Mucosa of rectum (tissue), 2 donors: ENCODE measurements around the gene PDPN.
"Not testable (repeated sequence)": the region's sequence is repeated elsewhere in the genome, so short reads cannot be mapped to it uniquely, and the experiment has no call there.

Experiments
- H3K27ac ChIP-seq, 2 donors: one replicate each; pipeline ENCODE4 v1.7.0; 2013; ENCODE audit warnings: inconsistent platforms in 2 of 2, low read depth in 2 of 2, low read length in 2 of 2
- H3K27me3 ChIP-seq, 2 donors: one replicate each; pipeline ENCODE4 v1.7.0; 2013; ENCODE audit warnings: low read length in 2 of 2; ENCODE audit not compliant: control insufficient read depth in 2 of 2, insufficient read depth in 2 of 2
- H3K36me3 ChIP-seq, 2 donors: one replicate each; pipeline ENCODE4 v1.7.0; 2013; ENCODE audit warnings: low read length in 2 of 2; ENCODE audit not compliant: control insufficient read depth in 2 of 2, insufficient read depth in 2 of 2
- H3K4me1 ChIP-seq, 2 donors: one replicate each; pipeline ENCODE4 v1.7.0; 2013; ENCODE audit warnings: low read length in 2 of 2, mild to moderate bottlenecking in 1 of 2; ENCODE audit not compliant: control insufficient read depth in 2 of 2, insufficient read depth in 2 of 2
- H3K4me3 ChIP-seq, 2 donors: one replicate each; pipeline ENCODE4 v1.7.0; 2013; ENCODE audit warnings: low read length in 2 of 2
- H3K9ac ChIP-seq, 2 donors: one replicate each; pipeline ENCODE4 v1.7.0; 2013; ENCODE audit warnings: low read length in 2 of 2, low read depth in 1 of 2, mild to moderate bottlenecking in 1 of 2
- H3K9me3 ChIP-seq, 2 donors: one replicate each; pipeline ENCODE4 v1.7.0; 2013; ENCODE audit warnings: low read length in 2 of 2; ENCODE audit not compliant: control insufficient read depth in 2 of 2
- donor health status: healthy.
- donor health status: Normal muscosa, but diverticular disease.

PDPN gene

DNA sequence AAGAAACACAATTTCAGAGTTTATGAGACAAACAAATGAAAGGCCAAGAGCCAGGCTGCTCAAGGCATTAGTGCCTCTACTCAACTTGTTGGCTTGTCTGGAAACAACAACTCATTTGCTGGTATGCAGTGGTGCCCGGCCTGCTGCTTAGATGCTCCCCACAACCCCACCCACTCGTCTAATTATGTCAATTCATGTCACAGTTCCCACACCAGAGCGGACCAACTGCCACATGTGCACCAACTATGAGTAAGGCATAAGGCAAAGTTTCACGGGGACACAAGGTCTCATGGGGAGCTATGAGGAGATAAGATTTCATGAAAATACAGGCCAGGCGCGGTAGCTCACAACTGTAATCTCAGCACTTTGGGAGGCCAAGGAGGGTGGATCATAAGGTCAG lies 35.4 kb upstream of the PDPN start:
- no peak overlapping the region for H3K27ac ChIP-seq
- no peaks in the 10 kb centered on the region for H3K9me3 ChIP-seq
- H3K27me3 ChIP-seq: peaks cover 0 to 2% of the 10 kb centered on the region in 2 donors
- no peak overlapping the region for H3K9ac ChIP-seq
- H3K4me1 ChIP-seq: no peaks in the 10 kb centered on the region
- H3K4me3 ChIP-seq: no peak overlapping the region
- H3K36me3 ChIP-seq: no peaks in the 10 kb centered on the region

DNA sequence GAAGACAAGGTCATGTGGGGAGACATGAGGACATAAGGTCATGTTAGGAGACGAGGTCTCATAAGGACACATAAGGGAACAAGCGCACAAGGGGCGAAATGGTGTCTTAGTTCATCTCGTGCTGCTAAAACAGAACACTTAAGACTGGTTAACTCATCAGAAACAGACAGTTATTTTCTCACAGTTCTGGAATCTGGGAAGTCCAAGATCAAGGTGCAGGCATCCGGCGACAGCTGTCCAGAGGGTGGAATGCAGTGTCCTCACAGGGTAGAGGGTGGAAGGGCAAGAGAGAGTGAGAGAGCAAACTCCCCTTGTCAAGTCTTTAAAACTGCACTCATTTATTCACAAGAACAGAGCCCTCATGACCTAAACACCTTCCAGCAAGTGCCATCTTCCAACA lies 34.6 kb upstream of the PDPN start:
- no peak overlapping the region for H3K4me3 ChIP-seq
- peaks cover 0 to 2% of the 10 kb centered on the region in 2 donors for H3K27me3 ChIP-seq
- H3K9ac ChIP-seq: no peak overlapping the region
- no peaks in the 10 kb centered on the region for H3K9me3 ChIP-seq
- H3K27ac ChIP-seq: no peak overlapping the region
- H3K36me3 ChIP-seq: no peaks in the 10 kb centered on the region
- no peaks in the 10 kb centered on the region for H3K4me1 ChIP-seq

DNA sequence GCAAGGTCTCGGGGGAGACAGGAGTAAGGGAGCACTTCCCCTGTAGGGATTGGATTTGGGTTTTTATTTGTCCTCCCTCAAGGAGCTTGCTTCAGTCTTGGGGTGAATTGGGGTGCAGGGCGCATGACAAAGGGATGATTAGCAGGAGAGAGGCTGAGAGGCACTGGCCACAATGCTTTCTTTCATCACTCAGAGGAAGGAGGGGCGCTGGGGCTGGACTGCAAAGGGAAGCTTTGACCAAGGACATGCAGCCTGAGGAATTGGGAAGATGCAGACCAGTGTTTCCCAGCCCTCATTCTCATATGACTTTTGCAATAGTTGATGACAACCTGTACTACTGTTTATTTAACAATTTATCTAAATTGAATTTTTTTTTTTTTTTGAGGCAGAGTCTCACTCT lies 34.1 kb upstream of the PDPN start:
- H3K4me1 ChIP-seq: no peaks in the 10 kb centered on the region
- no peaks in the 10 kb centered on the region for H3K9me3 ChIP-seq
- H3K27me3 ChIP-seq: peaks cover 0 to 2% of the 10 kb centered on the region in 2 donors
- H3K4me3 ChIP-seq: no peak overlapping the region
- H3K36me3 ChIP-seq: no peaks in the 10 kb centered on the region
- no peak overlapping the region for H3K27ac ChIP-seq
- no peak overlapping the region for H3K9ac ChIP-seq

DNA sequence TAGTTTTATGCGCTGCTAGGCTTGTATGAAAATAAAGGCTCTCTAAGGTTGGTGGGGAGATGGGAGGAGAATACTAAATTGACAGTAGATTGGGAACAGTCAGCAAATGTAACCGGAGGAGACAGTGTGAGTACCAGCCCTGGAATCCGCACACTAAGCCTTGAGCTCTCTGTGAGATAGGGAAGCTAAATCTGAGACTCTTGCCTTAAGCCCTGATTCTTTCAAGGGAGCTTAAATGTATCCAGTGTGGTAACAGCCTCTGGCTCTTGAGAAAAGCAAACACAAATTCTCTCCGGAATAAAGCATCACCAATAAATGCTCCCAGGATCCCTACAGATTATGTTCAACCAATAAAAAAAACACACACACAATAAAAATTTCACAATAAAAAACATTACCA lies 33.0 kb upstream of the PDPN start:
- no peak overlapping the region for H3K9ac ChIP-seq

DNA sequence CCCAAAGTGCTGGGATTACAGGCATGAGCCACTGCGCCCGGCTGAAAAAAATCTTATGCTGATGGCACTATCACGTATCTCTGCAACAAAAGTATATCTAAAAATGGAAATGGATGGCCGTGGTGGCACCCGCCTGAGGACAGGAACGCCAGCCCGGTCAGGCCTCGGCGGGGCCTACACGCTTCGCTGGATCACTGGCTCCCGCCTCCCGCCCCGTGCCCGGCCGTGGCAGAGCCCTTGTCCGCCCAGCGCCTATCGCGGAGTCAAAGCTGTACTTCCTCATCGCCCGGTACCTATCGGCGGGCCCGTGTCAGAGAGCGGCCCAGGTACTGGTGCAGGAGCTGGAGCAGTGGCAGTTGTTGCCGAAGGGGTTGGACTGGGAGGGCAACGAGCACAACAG lies 28.8 kb upstream of the PDPN start:
- H3K27me3 ChIP-seq: no peaks in the 10 kb centered on the region
- no peak overlapping the region for H3K9ac ChIP-seq
- no peak overlapping the region for H3K4me3 ChIP-seq
- no peaks in the 10 kb centered on the region for H3K9me3 ChIP-seq
- no peaks in the 10 kb centered on the region for H3K4me1 ChIP-seq
- H3K36me3 ChIP-seq: no peaks in the 10 kb centered on the region
- H3K27ac ChIP-seq: no peak overlapping the region

More for the DNA sequence above, 33.0 kb upstream of the PDPN start:
- peaks cover 0 to 2% of the 10 kb centered on the region in 2 donors for H3K27me3 ChIP-seq
- no peaks in the 10 kb centered on the region for H3K36me3 ChIP-seq
- H3K27ac ChIP-seq: no peak overlapping the region
- no peaks in the 10 kb centered on the region for H3K4me1 ChIP-seq
- no peaks in the 10 kb centered on the region for H3K9me3 ChIP-seq
- no peak overlapping the region for H3K4me3 ChIP-seq

DNA sequence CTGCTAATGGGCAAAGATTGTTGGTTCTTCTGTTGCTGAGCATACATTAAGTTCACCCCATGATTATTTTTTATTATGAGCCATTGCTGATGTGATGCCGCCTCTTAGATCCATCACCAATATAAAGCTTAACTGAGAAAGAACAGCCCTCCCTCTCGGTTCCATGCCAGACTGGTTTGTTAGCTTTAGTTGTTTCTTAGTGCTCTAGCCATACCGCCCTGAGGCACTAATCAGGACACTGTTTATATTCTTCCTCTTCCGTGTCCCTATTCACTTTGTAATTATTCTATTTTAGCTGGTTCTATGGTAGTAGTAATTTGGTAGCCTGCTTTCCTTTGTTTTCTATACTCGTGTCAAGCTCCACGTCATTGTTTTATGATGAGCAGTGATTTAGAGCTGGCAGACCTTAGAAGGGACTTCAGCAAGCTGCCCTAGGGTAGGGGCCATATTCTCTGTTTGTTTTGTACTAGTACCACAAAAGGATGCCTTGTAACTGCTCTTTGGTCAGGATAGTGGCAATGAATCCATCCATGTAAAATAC lies 27.3 kb upstream of the PDPN start:
- Histone ChIP-seq H3K27ac (no peak overlapping the region), H3K4me3 (no peak overlapping the region), H3K9ac (no peak overlapping the region), H3K9me3 (no peaks in the 10 kb centered on the region), H3K27me3 (no peaks in the 10 kb centered on the region), H3K4me1 (no peaks in the 10 kb centered on the region), H3K36me3 (no peaks in the 10 kb centered on the region)

DNA sequence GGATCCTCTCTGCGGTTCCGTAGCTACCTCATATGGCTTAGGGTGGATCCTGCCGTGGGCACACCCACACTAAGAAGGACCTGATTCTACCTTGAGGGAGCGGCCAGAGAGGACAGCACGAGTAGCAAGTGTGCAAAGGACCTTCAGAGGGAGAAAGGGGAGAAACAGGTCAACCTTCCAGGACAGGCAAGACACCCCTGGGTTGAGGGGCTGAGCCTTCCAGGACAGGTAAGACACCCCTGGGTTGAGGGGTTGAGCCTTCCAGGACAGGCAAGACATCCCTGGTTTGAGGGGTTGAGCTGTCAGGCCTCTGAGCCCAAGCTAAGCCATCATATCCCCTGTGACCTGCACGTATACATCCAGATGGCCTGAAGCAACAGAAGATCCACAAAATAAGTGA lies 23.1 kb upstream of the PDPN start:
- Histone ChIP-seq H3K36me3 (no peaks in the 10 kb centered on the region), H3K27ac (no peak overlapping the region), H3K9ac (no peak overlapping the region), H3K4me3 (no peak overlapping the region), H3K9me3 (no peaks in the 10 kb centered on the region), H3K4me1 (no peaks in the 10 kb centered on the region), H3K27me3 (no peaks in the 10 kb centered on the region)

DNA sequence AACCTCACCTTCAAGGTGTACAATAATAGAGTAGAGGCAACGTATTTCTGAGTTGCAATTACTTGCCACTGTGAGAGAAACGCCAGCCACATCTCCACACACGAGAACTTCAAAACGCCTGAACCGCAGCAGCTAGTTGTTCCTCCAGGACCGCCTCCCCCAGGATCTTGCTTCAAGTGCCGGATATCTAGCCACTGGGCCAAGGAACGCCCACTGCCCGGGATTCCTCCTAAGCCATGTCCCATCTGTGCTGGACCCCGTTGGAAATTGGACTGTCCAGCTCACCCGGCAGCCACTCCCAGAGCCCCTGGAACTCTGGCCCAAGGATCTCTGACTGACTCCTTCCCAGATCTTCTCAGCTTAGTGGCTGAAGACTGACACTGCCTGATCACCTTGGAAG lies 20.7 kb upstream of the PDPN start:
- not testable (repeated sequence) for H3K9me3 ChIP-seq, H3K27me3 ChIP-seq, H3K4me3 ChIP-seq, H3K27ac ChIP-seq, H3K9ac ChIP-seq, H3K36me3 ChIP-seq, H3K4me1 ChIP-seq

DNA sequence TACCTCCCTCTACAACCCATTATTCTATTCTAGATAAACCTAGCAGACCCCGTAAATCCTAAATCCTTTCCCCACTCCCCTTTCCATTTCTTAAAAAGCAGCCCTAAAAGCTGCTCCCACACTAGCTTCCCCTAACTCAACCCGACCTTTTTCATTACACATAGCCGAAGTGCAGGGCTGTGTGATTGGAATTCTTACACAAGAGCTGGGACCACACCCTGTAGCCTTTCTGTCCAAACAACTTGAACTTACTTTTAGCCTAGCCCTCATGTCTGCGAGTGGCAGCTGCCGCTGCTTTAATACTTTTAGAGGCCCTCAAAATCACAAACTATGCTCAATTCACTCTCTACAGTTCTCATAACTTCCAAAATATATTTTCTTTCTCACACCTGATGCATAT lies 19.6 kb upstream of the PDPN start:
- Histone ChIP-seq H3K9ac (no peak overlapping the region), H3K9me3 (no peaks in the 10 kb centered on the region), H3K4me3 (no peak overlapping the region), H3K27ac (no peak overlapping the region), H3K4me1 (no peaks in the 10 kb centered on the region), H3K27me3 (no peaks in the 10 kb centered on the region), H3K36me3 (no peaks in the 10 kb centered on the region)

DNA sequence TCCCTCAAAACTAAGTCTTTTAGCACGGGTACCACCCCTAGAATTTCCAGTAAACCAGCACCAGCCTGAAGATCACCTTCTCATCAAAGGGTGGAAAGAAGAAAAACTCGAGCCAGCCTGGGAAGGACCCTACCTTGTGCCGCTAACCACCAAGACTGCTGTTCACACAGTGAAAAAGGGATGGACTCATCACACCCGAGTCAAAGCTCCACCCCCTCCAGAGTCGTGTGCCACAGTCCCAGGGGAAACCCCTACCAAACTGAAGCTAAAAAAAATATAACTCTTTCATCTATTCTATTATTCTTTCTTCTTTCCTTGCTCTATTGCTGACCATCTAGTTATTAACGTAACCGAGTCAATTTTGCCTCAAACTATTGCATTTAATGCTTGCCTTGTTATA lies 13.2 kb upstream of the PDPN start:
- not testable (repeated sequence) for H3K4me3 ChIP-seq, H3K4me1 ChIP-seq, H3K9me3 ChIP-seq, H3K36me3 ChIP-seq, H3K27ac ChIP-seq, H3K9ac ChIP-seq, H3K27me3 ChIP-seq

DNA sequence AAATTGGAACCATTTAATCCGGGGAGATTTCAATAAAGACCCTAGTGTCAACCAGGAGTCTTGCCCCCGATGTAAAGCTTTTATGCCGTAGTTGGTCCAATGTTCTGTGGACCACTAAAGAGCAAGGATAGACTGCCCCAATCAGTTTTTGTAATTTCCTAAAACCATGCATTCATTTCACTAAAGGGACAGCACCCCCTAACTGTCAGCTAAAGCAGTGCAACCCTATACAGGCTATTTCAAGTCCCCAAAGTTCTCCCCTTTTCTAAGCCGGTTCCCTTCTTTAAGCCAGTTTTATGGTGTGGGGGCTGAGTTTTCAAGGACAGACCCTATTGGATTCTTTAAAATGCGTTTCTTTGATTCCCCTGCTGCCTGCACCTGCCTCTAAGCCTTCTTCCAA lies 12.7 kb upstream of the PDPN start:
- Histone ChIP-seq H3K27me3 (no peaks in the 10 kb centered on the region), H3K36me3 (no peaks in the 10 kb centered on the region), H3K9ac (no peak overlapping the region), H3K9me3 (no peaks in the 10 kb centered on the region), H3K4me3 (no peak overlapping the region), H3K27ac (no peak overlapping the region), H3K4me1 (no peaks in the 10 kb centered on the region)
